Measurements from ENCODE around the gene HNRNPR. TPM values are rescaled to one million over a fixed set of nuclear protein-coding genes. Genes with fewer than 3 reads are reported as not detected.
"Not testable (repeated sequence)": the region's sequence is repeated elsewhere in the genome, so short reads cannot be mapped to it uniquely, and the experiment has no call there.

Gene HNRNPR
- 123 TPM for polyA plus RNA-seq (ENCODE audit: insufficient read length)

GRCh38 chr1:23344111-23344986 is at the start of gene HNRNPR:
TSS of gene HNRNPR (minus strand) at chr1:23344284. CDS start at chr1:23341008, 3,276 bp downstream.
- peak; percentile 100 for DNase-seq (ENCODE audit: low read depth)

- DNase-seq (ENCODE audit: low read depth): no peak
Observed at GRCh38 chr1:23393706-23394105, 49.6 kb upstream of the HNRNPR start.

- DNase-seq (ENCODE audit: low read depth): no peak
Observed at GRCh38 chr1:23392125-23392855, 48.2 kb upstream of the HNRNPR start.

GRCh38 chr1:23389837-23390321 is 45.8 kb upstream of the HNRNPR start:
- no peak for DNase-seq (ENCODE audit: low read depth)

- no peak for DNase-seq (ENCODE audit: low read depth)
Observed at GRCh38 chr1:23387494-23387893, 43.4 kb upstream of the HNRNPR start.

GRCh38 chr1:23385119-23385621 is 41.1 kb upstream of the HNRNPR start:
- DNase-seq (ENCODE audit: low read depth): no peak

- no peak for DNase-seq (ENCODE audit: low read depth)
Observed at GRCh38 chr1:23384312-23385058, 40.4 kb upstream of the HNRNPR start.

GRCh38 chr1:23383577-23384311 is 39.7 kb upstream of the HNRNPR start:
- DNase-seq (ENCODE audit: low read depth): no peak

GRCh38 chr1:23381233-23381885 is 37.3 kb upstream of the HNRNPR start:
- DNase-seq (ENCODE audit: low read depth): no peak

- DNase-seq (ENCODE audit: low read depth): no peak
Observed at GRCh38 chr1:23380719-23381118, 36.6 kb upstream of the HNRNPR start.

GRCh38 chr1:23380236-23380635 is 36.2 kb upstream of the HNRNPR start:
- not testable (repeated sequence) for DNase-seq (ENCODE audit: low read depth)

- DNase-seq (ENCODE audit: low read depth): no peak
Observed at GRCh38 chr1:23376890-23377811, 33.1 kb upstream of the HNRNPR start.

- DNase-seq (ENCODE audit: low read depth): not testable (repeated sequence)
Observed at GRCh38 chr1:23374079-23374735, 30.1 kb upstream of the HNRNPR start.

GRCh38 chr1:23371987-23372880 is 28.1 kb upstream of the HNRNPR start:
- no peak for DNase-seq (ENCODE audit: low read depth)

GRCh38 chr1:23370709-23371584 is 26.9 kb upstream of the HNRNPR start:
- no peak for DNase-seq (ENCODE audit: low read depth)

GRCh38 chr1:23370330-23370708 is 26.2 kb upstream of the HNRNPR start:
- no peak for DNase-seq (ENCODE audit: low read depth)

Measured in forelimb muscle (tissue), 1 donor.